Embryonic facial prominence (tissue), 1 donor: ENCODE results near the gene MACF1.
"Not testable (repeated sequence)": the region's sequence is repeated elsewhere in the genome, so short reads cannot be mapped to it uniquely, and the experiment has no call there.

Experiments
- DNase-seq: peaks from one replicate; pipeline ENCODE4 v3.0.0-alpha.2; 2016; ENCODE audit errors: extremely low spot score

The MACF1 gene

DNA sequence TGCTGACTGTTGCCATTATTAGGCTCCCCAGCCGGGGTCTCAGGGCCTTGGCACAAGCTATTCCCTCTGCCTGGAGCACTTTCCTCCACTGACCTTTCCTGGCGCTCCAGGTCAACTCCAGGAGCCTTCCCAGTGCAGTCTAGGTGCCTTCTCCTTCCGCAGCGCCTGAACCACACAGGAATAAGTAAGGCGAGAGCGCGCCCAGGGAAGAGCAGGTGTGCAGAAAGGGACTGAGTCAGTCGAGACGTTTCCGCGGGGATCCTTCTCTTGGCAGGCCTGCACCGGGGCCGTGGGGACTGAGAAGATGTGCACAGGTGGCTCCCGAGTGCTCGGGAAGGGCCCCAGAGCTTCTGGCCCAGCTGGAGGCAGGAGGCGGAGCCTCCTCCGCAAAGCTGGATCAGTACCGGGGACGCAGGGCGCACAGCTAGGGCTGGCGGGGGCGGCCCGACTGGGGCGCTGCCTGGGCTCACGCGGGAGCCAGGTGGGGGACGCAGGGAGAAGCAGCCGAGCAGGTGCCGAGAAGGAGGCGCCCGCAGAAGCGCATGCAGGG lies 286.2 kb downstream of the MACF1 start:
- DNase-seq = no peak

DNA sequence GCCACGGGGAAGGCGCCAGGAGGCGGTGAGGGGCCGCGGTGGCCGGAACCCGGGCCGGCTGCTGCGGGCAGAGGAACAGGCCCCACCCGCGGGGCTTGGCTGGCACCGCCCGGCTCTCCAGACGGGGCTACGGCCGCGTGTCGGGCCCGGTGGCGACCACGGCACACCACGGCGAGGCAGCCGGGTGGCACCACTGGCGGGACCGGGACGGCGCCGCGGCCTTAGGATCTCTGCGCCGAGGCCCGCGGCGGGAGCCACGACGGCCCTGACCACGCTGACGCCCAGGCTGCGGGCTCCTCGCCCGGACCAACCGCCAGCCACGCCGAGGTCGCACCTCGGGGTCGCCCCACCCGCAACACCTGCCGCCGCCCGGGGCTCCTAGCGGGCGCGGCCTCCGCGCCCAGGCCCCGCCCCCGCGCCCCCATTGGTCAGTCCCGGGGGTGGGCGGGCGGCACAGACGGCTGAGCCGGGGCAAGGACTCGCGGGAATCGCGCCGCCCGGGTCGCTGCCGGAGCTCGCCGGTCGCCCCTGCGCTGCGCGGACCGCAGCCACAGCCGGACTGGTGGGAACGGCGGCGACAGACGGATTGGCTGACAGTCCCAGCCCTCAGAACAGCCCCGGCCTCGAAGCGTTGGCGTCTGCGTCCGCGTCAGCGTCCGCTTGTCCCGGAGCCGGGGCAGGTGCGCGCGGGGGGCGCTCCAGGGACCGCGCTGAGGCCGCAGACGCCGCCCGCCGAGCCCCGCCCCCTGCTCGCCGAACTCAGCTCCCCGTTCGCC lies 286.8 kb downstream of the MACF1 start, which contains the start of gene BMP8A:
Gene BMP8A, plus strand, starts transcription at position 491 of the 776 bp plus-strand sequence. CDS start 356 bp downstream, outside the sequence.
- no peak for DNase-seq

DNA sequence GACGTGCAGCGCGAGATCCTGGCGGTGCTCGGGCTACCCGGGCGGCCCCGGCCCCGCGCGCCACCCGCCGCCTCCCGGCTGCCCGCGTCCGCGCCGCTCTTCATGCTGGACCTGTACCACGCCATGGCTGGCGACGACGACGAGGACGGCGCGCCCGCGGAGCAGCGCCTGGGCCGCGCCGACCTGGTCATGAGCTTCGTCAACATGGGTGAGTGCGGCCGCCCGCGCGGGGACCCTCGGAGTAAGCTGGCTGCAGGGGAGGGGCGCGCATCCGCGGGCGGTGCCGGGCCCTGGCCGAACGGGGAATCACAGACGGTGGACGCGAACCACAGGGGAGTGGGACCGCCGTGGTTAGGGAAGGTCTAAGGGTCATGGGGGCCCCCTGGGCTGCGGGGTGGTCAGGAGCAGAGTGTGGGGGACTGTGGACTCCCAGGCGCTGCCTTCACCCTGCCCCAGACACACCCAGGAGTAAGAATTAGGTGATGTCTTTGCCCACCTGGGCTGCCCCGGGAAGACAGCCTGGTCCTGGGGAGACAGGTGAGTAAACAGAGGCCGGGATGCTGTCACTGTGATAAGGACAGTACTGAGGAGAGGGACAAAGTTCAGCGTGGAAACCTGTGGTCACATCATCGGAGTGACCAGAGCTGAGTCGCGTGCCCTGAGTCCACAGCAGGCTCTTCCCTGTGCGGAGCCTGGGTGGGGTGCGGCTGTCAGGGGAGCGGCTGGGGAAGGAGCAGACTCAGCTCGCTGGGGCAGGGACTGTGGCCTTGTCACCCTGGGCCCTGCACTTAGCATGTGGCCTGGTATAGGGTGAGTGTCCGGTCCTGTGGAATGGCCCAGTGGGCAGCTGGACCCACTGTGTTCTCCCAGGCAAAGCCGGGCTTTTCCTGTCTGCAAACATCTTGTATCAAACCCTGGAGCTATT lies 287.9 kb downstream of the MACF1 start:
- not testable (repeated sequence) for DNase-seq

DNA sequence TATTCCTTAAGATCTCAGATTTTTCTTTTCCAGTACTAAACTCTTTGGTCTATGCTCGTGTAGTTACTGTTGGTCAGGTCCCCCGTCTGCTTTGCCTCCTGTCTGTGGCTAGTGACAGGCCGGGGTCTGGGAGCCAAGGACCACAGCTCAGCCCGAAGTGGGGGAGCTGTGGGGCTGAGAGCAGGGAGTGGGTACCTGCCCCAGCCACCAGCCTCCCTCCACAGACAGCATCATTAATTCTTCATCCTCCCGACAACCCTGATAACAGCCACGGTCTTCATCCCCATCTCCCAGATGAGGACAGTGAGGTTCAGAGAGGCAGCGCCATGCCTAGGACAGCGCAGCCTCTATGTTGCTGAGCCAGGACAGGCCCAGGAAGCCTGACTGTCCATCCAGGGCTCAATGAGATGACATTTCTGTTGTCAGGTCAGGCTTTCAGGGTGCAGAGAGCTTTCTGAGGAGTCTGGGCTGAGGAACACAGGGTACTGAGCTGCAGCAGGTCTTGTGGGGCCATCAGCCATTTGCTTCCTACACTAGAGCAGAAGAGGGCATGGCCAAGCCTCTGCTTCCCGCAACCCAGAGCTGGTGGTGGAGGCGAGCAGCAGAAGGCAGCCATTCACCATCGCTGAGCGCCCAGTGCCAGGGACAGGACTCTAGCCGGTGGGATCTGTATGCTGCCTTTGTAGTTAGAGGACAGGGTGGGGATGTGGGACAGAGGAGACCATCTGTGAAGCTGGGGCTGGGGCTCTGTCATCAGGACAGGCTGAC lies 288.7 kb downstream of the MACF1 start:
- DNase-seq = not testable (repeated sequence)

DNA sequence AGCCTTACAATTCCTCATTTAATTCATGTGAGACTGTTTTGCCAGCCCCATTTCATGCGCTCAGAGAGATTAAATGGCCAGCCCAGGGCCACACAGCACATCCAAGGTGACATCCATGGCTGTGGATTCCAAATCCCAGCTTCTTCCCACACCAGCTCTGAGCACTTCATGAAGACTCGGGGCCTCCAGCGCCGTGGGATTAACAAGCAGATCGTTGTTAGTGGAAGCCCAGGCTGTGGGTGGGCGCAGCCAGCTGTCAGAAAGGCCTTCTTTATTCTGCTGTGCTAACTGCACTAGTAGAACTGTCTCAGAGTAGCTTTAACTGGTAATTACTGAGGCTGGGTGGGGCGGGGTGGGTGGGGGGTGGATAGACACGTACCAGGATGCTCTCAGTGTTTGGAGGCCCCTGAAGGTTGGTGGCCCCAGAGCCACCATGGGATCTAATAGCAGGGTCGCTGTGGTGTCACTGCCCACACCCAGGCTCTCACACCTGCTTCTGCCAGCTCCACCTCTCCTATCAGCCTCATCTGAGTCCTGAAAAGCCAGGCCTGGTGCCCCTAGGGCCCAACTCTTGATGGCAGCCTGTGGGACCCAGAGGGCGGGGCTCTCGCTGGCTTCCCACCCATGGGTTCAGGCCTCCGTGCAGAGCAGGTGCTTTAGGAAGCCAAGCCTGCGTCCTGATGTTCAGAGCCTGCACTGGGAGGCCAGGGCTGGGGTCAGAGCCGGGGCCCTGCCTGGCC lies 290.3 kb downstream of the MACF1 start:
- no peak for DNase-seq

DNA sequence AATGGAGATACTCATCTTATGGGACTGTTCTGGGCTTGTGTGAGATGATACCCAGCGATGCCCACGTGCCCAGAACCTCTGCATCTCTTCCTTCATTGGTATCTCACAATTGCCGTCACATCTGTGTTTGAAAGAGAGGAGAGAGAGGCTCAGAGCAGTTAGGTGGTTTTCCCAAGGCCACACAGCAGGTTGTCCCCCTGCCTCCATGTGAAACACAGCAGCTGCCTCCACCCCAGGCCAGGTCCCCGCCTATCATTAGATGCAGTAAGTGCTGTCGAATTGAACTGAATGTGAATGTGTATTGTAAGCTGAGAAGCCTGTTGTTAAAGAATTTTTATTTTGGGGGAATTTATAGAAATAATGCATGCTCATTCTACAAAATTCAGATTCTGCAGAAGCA lies 292.0 kb downstream of the MACF1 start:
- DNase-seq = not testable (repeated sequence)

DNA sequence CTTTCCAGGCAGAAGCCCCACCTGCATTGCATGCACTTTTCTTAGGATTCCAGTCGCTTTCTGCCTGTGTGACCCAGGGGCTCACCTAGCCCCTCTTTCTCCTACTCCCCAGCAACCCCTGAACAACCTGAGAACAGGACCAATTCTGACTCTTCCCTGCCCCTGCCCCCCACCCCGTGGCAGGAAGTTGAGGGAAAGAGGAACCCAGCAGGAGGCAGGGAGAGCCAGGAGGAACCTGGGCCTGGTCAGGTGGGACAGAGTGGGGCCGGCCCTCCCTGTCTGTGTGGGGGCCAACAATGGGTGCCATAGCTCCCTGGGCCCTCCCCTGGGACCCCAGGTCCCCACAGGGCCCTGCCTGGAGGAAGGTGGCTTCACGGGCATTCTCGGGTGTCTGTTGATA lies 293.1 kb downstream of the MACF1 start:
- no peak for DNase-seq

DNA sequence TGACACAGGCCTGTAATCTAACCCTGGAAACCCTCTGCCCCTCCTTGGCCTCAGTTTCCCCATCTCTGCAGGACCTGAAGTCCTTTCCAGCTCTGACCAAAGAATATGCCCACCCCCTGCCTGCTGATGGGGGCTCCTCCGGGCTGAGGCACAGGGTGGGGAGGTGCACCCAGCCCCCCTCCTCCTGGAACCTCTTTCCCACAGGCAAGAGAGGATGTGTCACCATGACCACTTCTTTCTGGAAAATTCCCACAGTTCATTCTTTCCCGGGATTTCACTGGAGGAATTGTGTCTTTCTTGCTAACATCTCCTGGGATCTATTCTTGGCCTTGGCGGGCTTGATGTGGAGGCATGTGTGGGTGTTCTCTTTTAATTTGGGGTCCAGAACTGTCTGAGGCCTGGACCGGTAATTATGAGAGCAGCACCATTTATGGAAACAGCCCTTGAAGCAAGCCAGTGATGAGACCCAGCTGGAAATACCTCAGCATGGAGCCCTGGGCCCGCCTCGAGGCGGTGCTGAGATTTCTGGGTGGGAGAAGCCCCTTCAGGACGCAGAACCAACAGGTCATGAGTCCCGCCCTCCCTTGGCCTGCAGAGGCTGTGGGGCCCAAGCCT lies 293.7 kb downstream of the MACF1 start:
- DNase-seq = not testable (repeated sequence)

DNA sequence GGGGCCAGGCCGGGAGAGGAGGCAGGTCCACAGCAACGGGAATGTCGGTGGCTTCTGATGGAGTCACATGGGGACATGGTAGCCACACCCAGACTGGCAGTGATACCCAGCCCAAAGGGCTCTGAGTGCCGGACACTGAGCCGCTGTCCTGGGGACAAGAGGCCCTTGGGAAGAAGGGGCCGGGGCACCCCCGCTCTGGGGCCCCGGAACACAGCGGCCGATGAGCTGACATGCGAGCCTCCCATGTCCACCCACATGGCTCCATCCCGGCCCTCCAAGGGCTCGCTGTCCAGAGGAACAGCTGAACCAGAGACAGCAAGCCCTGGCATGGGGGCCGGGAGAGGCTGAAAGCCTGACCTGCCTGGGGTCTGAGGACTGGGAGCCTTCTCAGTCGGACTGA lies 294.3 kb downstream of the MACF1 start:
- not testable (repeated sequence) for DNase-seq

DNA sequence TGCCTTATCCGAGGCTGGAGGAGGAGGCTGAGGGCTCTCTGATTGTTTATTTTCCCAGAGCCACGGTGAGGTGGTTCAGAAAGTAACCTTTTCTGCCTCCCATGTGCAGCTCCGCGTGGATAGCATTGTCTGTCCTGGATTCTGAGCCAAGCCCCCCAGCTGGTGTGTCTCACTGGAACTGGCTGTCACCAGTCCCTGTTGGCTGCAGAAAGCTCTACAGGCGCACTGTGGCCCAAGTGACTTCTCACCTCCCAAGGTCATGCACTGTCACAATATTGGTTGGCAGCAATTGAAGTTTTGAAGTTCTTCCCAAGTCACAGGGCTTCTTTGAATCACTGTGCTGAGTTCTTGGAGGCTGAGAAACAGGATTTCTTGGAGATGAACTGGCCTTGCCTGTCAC lies 295.2 kb downstream of the MACF1 start:
- DNase-seq = no peak

DNA sequence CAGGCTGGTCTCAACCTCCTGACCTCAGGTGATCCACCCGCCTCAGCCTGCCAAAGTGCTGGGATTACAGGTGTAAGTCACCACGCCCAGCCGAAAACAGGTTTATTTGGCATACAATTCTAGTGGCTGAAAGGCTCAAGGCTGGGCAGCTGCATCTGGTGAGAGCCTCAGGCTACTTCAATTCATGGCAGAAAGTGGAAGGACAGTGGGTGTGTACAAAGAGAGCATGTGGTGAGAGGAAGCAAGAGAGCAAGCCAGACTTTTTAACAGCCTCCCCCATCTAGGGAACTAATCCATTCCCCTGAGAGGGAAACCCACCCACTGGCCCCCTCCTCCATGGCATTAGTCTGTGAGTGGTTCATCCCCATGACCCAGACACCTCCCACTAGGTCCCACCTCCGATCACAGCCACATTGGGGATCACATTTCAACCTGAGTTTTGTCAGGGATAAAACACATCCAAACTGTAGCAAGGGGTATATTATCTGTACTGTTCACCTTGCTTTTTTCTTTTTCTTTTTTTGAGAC lies 296.4 kb downstream of the MACF1 start:
- no peak for DNase-seq

DNA sequence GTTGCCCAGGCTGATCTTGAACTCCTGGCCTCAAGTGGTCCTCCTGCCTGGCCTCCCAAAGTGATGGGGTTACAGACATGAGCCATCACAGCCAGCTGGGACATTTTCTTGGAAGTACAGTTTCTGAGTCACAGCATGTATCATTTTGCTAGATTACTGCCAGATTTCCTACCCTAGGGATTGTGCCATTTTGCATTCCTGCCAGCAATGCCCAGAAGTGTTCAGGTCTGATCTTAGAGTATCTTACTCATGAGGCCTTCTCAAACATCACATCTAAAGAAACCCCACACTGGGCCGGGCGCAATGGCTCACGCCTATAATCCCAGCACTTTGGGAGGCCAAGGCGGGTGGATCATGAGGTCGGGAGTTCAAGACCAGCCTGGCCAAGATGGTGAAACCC lies 297.2 kb downstream of the MACF1 start:
- no peak for DNase-seq

DNA sequence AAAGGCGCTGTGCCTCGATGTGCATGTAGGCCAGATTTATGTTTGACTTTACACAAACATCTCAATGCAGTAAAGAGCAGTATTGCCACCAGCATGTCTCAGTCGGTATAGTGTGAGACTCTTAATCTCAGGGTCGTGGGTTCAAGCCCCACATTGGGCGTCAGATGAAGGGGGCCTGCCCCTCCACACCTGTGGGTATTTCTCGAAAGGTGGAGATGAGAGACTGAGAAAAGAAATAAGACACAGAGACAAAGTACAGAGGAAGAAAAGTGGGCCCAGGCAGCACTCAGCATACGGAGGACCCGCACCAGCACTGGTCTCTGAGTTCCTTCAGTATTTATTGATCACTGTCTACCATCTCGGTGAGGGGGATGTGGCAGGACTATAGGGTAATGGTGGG lies 299.9 kb downstream of the MACF1 start:
- DNase-seq = not testable (repeated sequence)

DNA sequence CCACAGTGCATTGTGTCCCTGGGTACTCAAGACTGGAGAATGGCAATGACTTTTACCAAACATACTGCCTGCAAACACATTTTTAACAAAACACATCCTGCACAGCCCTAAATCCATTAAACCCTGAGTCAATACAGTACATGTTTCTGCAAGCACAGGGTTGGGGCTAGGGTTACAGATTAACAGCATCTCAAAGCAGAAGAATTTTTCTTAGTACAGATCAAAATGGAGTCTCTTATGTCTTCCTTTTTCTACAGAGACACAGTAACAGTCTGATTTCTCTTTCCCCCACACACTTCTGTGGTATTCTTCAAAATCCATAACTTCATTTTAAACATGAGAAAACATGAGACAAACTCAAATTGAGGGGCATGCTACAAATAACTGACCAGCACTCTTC lies 300.8 kb downstream of the MACF1 start:
- no peak for DNase-seq

DNA sequence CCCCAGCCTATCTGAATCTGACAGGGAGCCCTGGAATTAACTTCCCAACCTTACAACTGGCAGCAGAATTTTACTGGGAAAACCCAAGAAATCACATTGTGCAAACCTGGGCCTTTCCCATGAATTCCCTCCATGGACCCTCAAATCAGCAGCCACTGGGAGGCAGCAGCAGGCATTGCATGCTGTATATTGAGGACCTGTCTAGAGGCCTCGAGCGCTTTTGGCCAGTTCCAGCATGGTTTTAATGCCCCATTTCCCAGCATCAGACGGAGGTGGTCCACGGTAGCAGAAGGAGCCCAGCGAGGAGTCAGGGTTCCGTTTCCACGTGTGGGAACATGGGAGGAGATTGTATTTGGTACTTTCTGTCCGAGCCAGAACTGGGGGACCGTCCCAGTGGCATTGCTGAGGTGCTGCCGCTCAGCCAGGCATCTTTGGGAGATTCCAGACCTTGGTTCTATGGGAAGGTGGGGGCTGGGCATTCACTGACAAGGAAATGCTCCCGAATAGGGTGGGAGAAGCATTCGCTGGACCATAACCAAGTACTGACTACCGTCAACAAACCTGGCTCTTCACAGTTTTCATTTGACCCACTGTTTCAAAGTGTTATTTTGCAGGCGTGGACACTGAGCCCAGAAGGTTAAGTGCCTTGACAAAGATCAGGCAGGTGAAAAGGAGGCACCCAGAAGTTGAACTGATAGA lies 302.9 kb downstream of the MACF1 start:
- no peak for DNase-seq

DNA sequence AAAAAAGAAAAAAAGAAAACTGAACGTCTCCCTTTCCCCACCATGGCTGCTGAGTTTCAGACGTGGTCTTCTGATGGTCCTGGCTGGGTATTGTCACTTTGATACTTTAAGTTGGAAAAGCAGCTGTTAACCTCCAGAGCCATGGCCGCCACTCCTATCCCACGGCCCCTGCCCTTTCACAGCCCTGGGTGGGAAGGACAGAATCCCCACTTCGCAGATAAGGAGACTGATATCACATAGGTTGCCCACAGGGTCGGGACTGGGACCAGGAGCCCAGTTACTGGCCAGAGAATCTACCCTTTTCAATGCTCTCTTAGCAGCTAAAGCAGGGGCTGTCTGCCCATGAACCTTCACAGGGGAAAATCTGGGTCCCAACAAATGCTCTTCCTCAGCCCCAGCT lies 303.8 kb downstream of the MACF1 start:
- no peak for DNase-seq

DNA sequence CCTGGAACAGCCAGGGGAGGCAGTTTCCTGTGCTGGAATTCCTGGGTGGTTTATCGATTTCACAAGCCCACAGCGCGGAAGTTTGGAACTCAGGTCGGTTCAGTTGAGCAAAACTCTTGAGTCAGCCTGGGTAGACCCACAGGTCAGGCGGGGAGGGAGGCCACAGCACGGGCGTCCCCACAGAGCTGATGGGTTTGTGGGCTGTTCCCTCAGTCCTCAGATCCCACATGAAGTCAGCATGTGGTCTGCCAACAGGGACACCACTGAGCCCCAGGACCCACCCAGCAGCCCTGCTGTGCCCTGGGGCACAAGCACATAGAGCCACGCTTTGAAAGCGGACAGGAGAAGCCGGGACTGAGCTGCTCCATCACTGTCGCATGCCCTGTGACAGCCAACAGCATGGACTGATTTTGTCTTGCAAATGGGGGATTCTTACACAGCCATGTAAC lies 304.4 kb downstream of the MACF1 start:
- DNase-seq = no peak

DNA sequence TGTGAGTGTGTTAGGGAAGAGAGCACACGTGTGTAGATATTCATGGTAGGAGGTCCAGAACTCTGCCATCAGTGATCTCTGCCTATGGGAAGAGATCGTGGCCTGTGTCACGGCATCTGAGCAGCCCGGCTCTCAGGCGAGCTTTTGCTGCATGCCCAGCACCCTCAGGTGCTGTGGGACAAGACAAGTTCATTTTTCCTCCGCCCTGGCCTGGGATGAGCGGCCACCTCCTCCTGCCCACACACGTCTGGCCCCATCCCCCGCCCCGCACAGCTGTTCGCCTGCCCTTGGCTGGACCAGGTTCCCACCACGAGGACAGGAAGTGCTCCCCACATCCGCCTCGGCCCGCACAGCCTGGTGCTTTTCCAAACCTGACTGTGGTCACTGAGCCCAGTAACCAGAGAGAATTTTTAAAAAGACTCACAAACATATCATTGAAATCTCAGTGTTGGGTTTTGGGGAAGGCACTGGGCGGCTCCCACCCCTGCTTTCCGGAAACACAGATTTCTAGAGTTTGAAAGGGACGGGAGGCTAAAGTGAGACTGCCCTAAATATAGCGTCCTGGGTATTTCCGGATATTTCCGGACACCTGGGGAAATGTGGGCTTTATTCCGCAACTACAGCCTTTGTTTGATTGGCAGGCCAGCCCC lies 305.0 kb downstream of the MACF1 start:
- DNase-seq = no peak

DNA sequence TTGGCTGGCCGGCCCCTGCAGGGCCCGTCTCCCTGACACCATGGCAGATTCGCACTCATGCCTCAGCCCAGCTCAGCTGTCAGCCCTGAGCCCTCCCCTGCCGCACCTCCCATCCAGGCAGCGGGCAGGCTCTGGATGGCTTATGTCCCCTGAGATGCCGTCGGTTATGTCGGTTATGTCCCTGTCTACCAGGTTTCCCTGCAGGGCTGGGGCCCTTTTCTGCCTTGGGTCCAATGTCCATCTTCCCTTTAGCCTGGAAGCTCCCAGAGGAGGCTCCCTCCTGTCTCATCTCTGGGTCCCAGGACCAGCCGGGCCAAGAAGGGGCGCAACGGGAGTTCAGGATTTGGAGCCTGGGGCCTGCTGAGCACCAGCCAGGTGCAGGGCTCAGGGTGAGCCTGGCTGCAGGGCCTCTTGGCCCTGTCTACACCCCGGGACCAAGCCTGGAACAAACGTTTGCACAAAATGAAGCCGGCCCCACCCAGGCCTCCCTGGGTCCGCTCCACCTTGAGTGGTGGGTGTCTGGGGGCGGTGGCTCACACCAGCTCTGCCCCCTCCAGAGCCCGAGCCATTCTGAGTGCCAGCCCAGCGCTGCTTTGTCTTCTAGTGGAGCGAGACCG lies 306.2 kb downstream of the MACF1 start:
- not testable (repeated sequence) for DNase-seq
